ENCODE results near the gene TP63.

Gene TP63

DNA sequence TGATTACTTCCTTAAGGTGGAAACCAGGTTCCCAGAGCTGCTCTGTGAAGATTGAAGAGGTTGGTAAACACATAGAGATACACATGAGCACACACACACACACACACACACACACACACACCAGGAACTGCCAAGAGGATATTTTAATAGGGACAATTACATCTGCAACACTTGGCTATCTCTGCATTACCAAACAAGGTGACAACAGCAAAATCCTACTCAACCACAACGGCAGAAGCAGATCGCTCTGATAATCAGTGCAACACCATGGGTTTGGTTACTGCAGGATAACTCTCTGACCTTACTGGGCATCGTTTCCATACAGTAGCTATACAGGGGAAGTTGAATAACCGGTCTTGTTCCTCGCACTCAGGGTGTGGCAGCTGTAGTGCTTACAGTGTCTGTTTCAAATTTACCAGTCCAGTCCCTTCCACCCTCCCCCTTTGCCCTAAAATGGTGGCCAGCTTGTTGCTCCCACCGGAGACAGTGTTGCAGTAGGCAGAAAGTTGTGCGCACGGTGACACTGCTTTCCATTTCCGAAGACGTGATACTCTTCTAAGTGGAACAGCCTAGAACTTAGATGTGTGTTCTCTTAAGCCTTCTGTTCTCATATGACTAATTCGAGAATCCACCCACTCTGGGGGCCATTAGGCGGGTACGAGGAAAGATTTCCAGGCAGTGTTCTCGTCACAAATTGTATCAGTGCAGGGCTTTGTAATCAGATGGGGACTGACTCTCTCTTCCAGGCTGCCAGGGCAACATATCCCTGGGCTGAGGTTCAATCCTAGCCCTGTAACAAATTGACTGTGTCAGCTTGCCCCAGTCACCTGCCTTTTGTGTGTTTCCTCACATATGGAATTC, 313.3 kb downstream of the TP63 start:
- DNase-seq, result no peak

- DNase-seq, result no peak
Observed at GRCh38 chr3:189945935-189946709, 314.9 kb downstream of the TP63 start.

All from activated gamma-delta T cell treated with Interleukin-2 at 50 U/mL for 16 hours (primary cell).